Measurements from ENCODE around the gene S100A13.
"Not testable (repeated sequence)": the region's sequence is repeated elsewhere in the genome, so short reads cannot be mapped to it uniquely, and the experiment has no call there.

The S100A13 gene

GRCh38 chr1:153588482-153588881 lies 38.8 kb downstream of the S100A13 start:
- Mint-ChIP-seq H3K9me3 (no peaks in the 10 kb centered on the region), H3K27me3 (no peaks in the 10 kb centered on the region), H3K27ac (no peak overlapping the region), H3K36me3 (no peaks in the 10 kb centered on the region), H3K4me1 (peaks cover 0 to 2% of the 10 kb centered on the region in 2 donors), H3K4me3 (no peak overlapping the region)
- ATAC-seq (replicated peaks): no peak
- no peak for DNase-seq

GRCh38 chr1:153588033-153588432 lies 39.3 kb downstream of the S100A13 start:
- not testable (repeated sequence) for H3K36me3 Mint-ChIP-seq; H3K4me3 Mint-ChIP-seq; H3K4me1 Mint-ChIP-seq; H3K27me3 Mint-ChIP-seq; ATAC-seq (replicated peaks); H3K9me3 Mint-ChIP-seq; H3K27ac Mint-ChIP-seq; DNase-seq

GRCh38 chr1:153587314-153587713 lies 40.0 kb downstream of the S100A13 start:
- no peak overlapping the region for H3K27ac Mint-ChIP-seq
- DNase-seq (no peak), ATAC-seq (replicated peaks) (no peak)
- H3K4me1 Mint-ChIP-seq: peaks cover 0 to 2% of the 10 kb centered on the region in 2 donors
- no peak overlapping the region for H3K4me3 Mint-ChIP-seq
- no peaks in the 10 kb centered on the region for H3K9me3 Mint-ChIP-seq
- no peaks in the 10 kb centered on the region for H3K36me3 Mint-ChIP-seq
- H3K27me3 Mint-ChIP-seq: no peaks in the 10 kb centered on the region

GRCh38 chr1:153586347-153586746 lies 41.0 kb downstream of the S100A13 start:
- H3K27ac Mint-ChIP-seq: no peak overlapping the region
- H3K36me3 Mint-ChIP-seq: no peaks in the 10 kb centered on the region
- peaks cover 0 to 2% of the 10 kb centered on the region in 2 donors for H3K4me1 Mint-ChIP-seq
- no peaks in the 10 kb centered on the region for H3K27me3 Mint-ChIP-seq
- no peaks in the 10 kb centered on the region for H3K9me3 Mint-ChIP-seq
- no peak overlapping the region for H3K4me3 Mint-ChIP-seq
- DNase-seq (no peak), ATAC-seq (replicated peaks) (no peak)

GRCh38 chr1:153585006-153585405 lies 42.3 kb downstream of the S100A13 start:
- no peak overlapping the region for H3K27ac Mint-ChIP-seq

GRCh38 chr1:153583976-153584375 lies 43.3 kb downstream of the S100A13 start:
- no peak for ATAC-seq (replicated peaks)
- DNase-seq: no peak
- Mint-ChIP-seq H3K4me3 (no peak overlapping the region), H3K9me3 (no peaks in the 10 kb centered on the region), H3K36me3 (no peaks in the 10 kb centered on the region), H3K27me3 (no peaks in the 10 kb centered on the region), H3K4me1 (peaks cover 0 to 2% of the 10 kb centered on the region in 2 donors), H3K27ac (no peak overlapping the region)

More at GRCh38 chr1:153585006-153585405, 42.3 kb downstream of the S100A13 start:
- ATAC-seq (replicated peaks) (no peak), DNase-seq (no peak)
- Mint-ChIP-seq H3K4me1 (peaks cover 0 to 2% of the 10 kb centered on the region in 2 donors), H3K27me3 (no peaks in the 10 kb centered on the region), H3K4me3 (no peak overlapping the region), H3K9me3 (no peaks in the 10 kb centered on the region), H3K36me3 (no peaks in the 10 kb centered on the region)

GRCh38 chr1:153583514-153583913 lies 43.8 kb downstream of the S100A13 start:
- H3K27ac Mint-ChIP-seq; H3K27me3 Mint-ChIP-seq; H3K4me3 Mint-ChIP-seq; ATAC-seq (replicated peaks); H3K9me3 Mint-ChIP-seq; H3K36me3 Mint-ChIP-seq; DNase-seq; H3K4me1 Mint-ChIP-seq: not testable (repeated sequence)

- not testable (repeated sequence) for H3K9me3 Mint-ChIP-seq; ATAC-seq (replicated peaks); DNase-seq; H3K27me3 Mint-ChIP-seq; H3K36me3 Mint-ChIP-seq; H3K4me1 Mint-ChIP-seq; H3K27ac Mint-ChIP-seq; H3K4me3 Mint-ChIP-seq
Measured at GRCh38 chr1:153582836-153583235, 44.5 kb downstream of the S100A13 start.

GRCh38 chr1:153578936-153579335 lies 48.4 kb downstream of the S100A13 start:
- ATAC-seq (replicated peaks): no peak
- Mint-ChIP-seq H3K9me3 (no peaks in the 10 kb centered on the region), H3K27me3 (peaks cover 7 to 9% of the 10 kb centered on the region in 2 donors), H3K4me3 (no peak overlapping the region), H3K36me3 (no peaks in the 10 kb centered on the region), H3K27ac (no peak overlapping the region), H3K4me1 (peaks cover 3 to 12% of the 10 kb centered on the region in 2 donors)
- no peak for DNase-seq

GRCh38 chr1:153578490-153578889 lies 48.8 kb downstream of the S100A13 start:
- DNase-seq (no peak), ATAC-seq (replicated peaks) (no peak)
- Mint-ChIP-seq H3K9me3 (no peaks in the 10 kb centered on the region), H3K27ac (no peak overlapping the region), H3K36me3 (no peaks in the 10 kb centered on the region), H3K27me3 (peaks cover 7 to 9% of the 10 kb centered on the region in 2 donors), H3K4me1 (peaks cover 3 to 16% of the 10 kb centered on the region in 2 donors), H3K4me3 (no peak overlapping the region)

GRCh38 chr1:153577624-153578051 lies 49.7 kb downstream of the S100A13 start:
- Mint-ChIP-seq H3K4me1 (peaks cover 10 to 24% of the 10 kb centered on the region in 2 donors), H3K4me3 (no peak overlapping the region), H3K27ac (no peak overlapping the region), H3K36me3 (no peaks in the 10 kb centered on the region), H3K27me3 (peaks cover 7 to 9% of the 10 kb centered on the region in 2 donors), H3K9me3 (no peaks in the 10 kb centered on the region)
- ATAC-seq (replicated peaks) (no peak), DNase-seq (no peak)

GRCh38 chr1:153577138-153577537 lies 50.2 kb downstream of the S100A13 start:
- peaks cover 12 to 29% of the 10 kb centered on the region in 2 donors for H3K4me1 Mint-ChIP-seq
- no peak overlapping the region for H3K4me3 Mint-ChIP-seq
- no peak overlapping the region for H3K27ac Mint-ChIP-seq
- ATAC-seq (replicated peaks): no peak
- peaks cover 7 to 9% of the 10 kb centered on the region in 2 donors for H3K27me3 Mint-ChIP-seq
- H3K9me3 Mint-ChIP-seq: no peaks in the 10 kb centered on the region
- DNase-seq: no peak
- H3K36me3 Mint-ChIP-seq: no peaks in the 10 kb centered on the region

- not testable (repeated sequence) for H3K9me3 Mint-ChIP-seq; ATAC-seq (replicated peaks); H3K27ac Mint-ChIP-seq; H3K4me3 Mint-ChIP-seq; H3K36me3 Mint-ChIP-seq; DNase-seq
- Mint-ChIP-seq H3K27me3 (peaks cover 12 to 13% of the 10 kb centered on the region in 2 donors), H3K4me1 (peaks cover 18 to 29% of the 10 kb centered on the region in 2 donors)
Measured at GRCh38 chr1:153575497-153575896, 51.8 kb downstream of the S100A13 start.

- not testable (repeated sequence) for H3K27ac Mint-ChIP-seq
Measured at GRCh38 chr1:153575081-153575491, 52.2 kb downstream of the S100A13 start.

GRCh38 chr1:153573351-153573750 lies 54.0 kb downstream of the S100A13 start:
- peak overlapping the region; percentile 26 for H3K27ac Mint-ChIP-seq
- H3K4me3 Mint-ChIP-seq: no peak overlapping the region
- DNase-seq: no peak
- peaks cover 24 to 36% of the 10 kb centered on the region in 2 donors for H3K4me1 Mint-ChIP-seq
- peaks cover 14 to 18% of the 10 kb centered on the region in 2 donors for H3K27me3 Mint-ChIP-seq
- no peaks in the 10 kb centered on the region for H3K9me3 Mint-ChIP-seq
- no peak for ATAC-seq (replicated peaks)
- H3K36me3 Mint-ChIP-seq: no peaks in the 10 kb centered on the region

More at GRCh38 chr1:153575081-153575491, 52.2 kb downstream of the S100A13 start:
- not testable (repeated sequence) for H3K9me3 Mint-ChIP-seq; ATAC-seq (replicated peaks); H3K4me3 Mint-ChIP-seq; DNase-seq; H3K36me3 Mint-ChIP-seq
- H3K27me3 Mint-ChIP-seq: peaks cover 13 to 14% of the 10 kb centered on the region in 2 donors
- peaks cover 18 to 29% of the 10 kb centered on the region in 2 donors for H3K4me1 Mint-ChIP-seq
